GM12864 (cell line): ENCODE results near the gene ZNF512.
"Not testable (repeated sequence)": the region's sequence is repeated elsewhere in the genome, so short reads cannot be mapped to it uniquely, and the experiment has no call there.

ENCODE experiments used
- DNase-seq: peaks from one replicate; pipeline ENCODE4 v3.0.0-alpha.2; 2011; ENCODE audit warnings: low read depth
- H3K4me3 ChIP-seq: 2 replicates; pipeline ENCODE4 v1.5.1; 2011; ENCODE audit warnings: mild to moderate bottlenecking, low read depth, low read length, control low read depth
- CTCF ChIP-seq: IDR thresholded peaks from 2 replicates; pipeline ENCODE4 v1.5.1; 2011; ENCODE audit warnings: low read depth, mild to moderate bottlenecking, moderate library complexity, low read length, control low read depth, inconsistent platforms; ENCODE audit errors: missing control alignments

ZNF512 gene

GRCh38 chr2:27583390-27583915 is 611 bp downstream of the ZNF512 start:
- DNase-seq: no peak
- peak overlapping the region; percentile 81 for H3K4me3 ChIP-seq
- TF ChIP-seq CTCF: no peak

GRCh38 chr2:27584597-27584996 is 1.8 kb downstream of the ZNF512 start:
- peak overlapping the region; percentile 81; the same call in 1 of the 2 replicates for H3K4me3 ChIP-seq
- TF ChIP-seq CTCF: no peak
- no peak for DNase-seq

DNA sequence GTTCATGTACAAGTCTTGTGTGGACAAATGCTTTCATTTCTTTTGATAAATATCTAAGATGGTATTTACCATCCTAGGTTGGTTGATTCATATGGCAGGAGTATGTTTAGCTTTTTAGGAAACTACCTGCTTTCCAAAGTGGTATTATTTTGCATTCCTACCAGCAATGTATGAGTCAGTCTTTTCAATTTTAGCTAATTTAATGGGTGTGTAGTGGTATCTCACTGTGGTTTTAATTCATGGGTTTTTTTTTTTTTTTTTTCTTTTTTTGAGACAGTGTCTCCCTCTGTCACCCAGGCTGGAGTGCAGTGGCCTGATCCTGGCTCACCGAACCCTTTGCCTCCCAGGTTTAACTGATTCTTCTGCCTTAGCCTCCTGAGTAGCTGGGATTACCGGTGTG is 4.2 kb downstream of the ZNF512 start:
- DNase-seq: no peak
- no peak for TF ChIP-seq CTCF
- no peak overlapping the region for H3K4me3 ChIP-seq

DNA sequence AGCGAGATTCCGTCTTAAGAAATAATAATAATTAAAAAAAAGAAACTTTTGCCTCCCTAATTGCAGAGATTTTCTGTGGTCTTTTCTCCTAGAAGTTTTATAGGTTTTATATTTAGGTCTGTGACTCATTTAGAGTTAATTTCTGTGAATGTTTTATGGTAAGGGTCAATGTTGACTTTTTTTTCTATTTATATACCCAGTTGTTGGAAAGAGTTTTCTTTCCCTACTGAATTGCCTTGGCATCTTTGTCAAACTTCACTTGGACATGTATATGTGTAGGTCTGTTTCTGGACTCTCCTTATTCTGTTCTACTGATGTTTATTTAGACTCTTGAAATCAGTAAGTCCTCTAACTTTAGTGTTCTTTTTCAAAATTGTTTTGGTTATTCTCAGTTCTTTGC is 5.5 kb downstream of the ZNF512 start:
- TF ChIP-seq CTCF: no peak
- DNase-seq: no peak
- H3K4me3 ChIP-seq: no peak overlapping the region

DNA sequence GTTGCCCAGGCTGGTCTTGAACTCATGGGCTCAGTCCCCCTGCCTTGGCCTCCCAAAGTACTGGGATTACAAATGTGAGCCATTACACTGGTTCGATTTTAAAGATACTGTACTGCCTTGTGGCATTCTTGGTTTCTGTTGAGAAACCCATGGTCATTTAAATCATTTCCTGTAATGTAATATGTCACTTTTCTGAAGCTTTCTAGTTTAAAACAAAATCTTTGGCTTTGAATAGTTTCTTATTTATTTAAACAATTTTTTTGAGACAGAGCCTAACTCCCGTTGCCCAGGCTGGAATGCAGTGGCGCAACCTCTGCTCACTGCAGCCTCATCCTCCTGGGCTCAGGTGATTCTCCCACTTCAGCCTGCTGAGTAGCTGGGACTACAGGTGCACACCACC is 8.9 kb downstream of the ZNF512 start:
- TF ChIP-seq CTCF: no peak

DNA sequence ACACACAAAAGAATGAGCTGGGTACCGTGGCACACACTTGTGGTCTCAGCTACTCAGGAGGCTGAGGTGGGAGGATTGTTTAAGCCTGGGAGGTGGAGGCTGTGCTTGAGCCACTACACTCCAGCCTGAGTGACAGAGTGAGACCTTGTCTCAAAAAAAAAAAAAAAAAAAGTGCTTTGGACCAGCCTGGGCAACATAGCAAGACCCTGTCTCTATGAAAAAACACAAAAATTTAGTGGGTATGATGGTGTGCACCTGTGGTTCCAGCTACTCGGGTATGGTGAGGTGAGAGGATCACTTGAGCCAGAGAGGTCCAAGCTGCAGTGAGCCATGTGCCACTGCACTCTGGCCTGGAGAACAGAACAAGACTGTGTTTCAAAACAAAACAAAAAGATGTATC is 10.4 kb downstream of the ZNF512 start:
- TF ChIP-seq CTCF: no peak
- H3K4me3 ChIP-seq: no peak overlapping the region

More for the DNA sequence above, 8.9 kb downstream of the ZNF512 start:
- no peak for DNase-seq
- H3K4me3 ChIP-seq: no peak overlapping the region

DNA sequence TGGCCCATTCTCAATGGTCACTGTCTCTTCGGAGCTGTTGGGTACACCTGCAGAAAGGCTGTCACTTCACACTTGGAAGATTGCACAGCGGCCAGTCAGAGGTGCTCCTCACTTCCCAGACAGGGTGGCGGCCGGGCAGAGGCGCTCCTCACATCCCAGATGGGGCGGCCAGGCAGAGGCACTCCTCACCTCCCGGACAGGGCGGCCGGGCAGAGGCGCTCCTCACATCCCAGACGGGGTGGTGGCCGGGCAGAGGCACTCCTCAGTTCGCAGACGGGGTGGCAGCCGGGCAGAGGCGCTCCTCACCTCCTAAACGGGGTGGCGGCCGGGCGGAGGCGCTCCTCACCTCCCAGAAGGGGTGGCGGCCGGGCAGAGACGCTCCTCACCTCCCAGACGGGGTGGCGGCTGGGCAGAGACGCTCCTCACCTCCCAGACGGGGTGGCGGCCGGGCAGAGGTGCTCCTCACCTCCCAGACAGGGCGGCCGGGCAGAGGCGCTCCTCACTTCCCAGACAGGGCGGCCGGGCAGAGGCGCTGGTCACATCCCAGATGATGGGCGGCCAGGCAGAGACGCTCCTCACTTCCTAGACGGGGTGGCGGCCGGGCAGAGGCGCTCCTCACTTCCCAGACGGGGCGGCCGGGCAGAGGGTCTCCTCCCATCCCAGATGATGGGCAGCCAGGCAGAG is 11.3 kb downstream of the ZNF512 start:
- H3K4me3 ChIP-seq: not testable (repeated sequence)

More for the DNA sequence above, 10.4 kb downstream of the ZNF512 start:
- DNase-seq: no peak

GRCh38 chr2:27595412-27595811 is 12.6 kb downstream of the ZNF512 start:
- H3K4me3 ChIP-seq, DNase-seq: not testable (repeated sequence)

More for the DNA sequence above, 11.3 kb downstream of the ZNF512 start:
- DNase-seq: not testable (repeated sequence)
